ENCODE results near the gene ZNF17.

DNA sequence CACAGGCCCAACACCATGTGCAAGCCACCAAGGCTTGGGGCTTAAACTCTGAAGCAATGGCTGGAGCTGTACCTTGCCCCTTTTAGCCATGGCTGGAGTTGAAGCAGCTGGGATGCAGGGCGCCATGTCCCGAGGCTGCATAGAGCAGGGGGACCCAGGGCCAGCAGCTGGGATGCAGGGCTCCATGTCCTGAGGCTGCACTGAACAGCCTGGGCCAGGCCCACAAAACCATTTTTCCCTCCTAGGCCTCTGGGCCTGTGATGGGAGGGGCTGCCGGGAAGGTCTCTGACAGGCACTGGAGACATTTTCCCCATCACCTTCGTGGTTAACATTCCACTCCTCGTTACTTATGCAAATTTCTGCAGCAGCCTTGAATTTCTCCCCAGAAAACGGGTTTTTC, 36.8 kb upstream of the ZNF17 start:
- TF ChIP-seq, protein P1, sequence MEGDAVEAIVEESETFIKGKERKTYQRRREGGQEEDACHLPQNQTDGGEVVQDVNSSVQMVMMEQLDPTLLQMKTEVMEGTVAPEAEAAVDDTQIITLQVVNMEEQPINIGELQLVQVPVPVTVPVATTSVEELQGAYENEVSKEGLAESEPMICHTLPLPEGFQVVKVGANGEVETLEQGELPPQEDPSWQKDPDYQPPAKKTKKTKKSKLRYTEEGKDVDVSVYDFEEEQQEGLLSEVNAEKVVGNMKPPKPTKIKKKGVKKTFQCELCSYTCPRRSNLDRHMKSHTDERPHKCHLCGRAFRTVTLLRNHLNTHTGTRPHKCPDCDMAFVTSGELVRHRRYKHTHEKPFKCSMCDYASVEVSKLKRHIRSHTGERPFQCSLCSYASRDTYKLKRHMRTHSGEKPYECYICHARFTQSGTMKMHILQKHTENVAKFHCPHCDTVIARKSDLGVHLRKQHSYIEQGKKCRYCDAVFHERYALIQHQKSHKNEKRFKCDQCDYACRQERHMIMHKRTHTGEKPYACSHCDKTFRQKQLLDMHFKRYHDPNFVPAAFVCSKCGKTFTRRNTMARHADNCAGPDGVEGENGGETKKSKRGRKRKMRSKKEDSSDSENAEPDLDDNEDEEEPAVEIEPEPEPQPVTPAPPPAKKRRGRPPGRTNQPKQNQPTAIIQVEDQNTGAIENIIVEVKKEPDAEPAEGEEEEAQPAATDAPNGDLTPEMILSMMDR (conservative IDR thresholded peaks at IDR 0.05): no peak
- TF ChIP-seq EZH2 (IDR thresholded peaks at IDR 0.05; ENCODE audit: low read depth): no peak
